Vagina (tissue), 2 donors: ENCODE measurements around the gene RALGAPA2.

Experiments
- CTCF ChIP-seq, 3 experiments: fragments of 450-650 bp in 2 of 3; fragments of 200-600 bp in 1 of 3; sonication (generic) in 1 of 3; IDR thresholded peaks; one replicate each; pipeline ENCODE4 v1.5.1; 2017 to 2019; ENCODE audit warnings: antibody characterized with exemption in 3 of 3, mild to moderate bottlenecking in 2 of 3, moderate library complexity in 2 of 3
- POLR2A ChIP-seq, 2 donors: fragments of 450-650 bp; IDR thresholded peaks; one replicate each; pipeline ENCODE4 v1.6.1; 2017; ENCODE audit warnings: antibody characterized with exemption in 2 of 2, mild to moderate bottlenecking in 2 of 2, moderate library complexity in 2 of 2
- POLR2AphosphoS5 ChIP-seq, 2 donors: sonication (generic); formaldehyde crosslinking; IDR thresholded peaks; one replicate each; pipeline ENCODE4 v1.9.0; 2017; ENCODE audit warnings: antibody characterized with exemption in 2 of 2, mild to moderate bottlenecking in 2 of 2, low read depth in 1 of 2; ENCODE audit not compliant: insufficient read depth in 1 of 2

- TF ChIP-seq POLR2AphosphoS5 (IDR thresholded peaks at IDR 0.05; ENCODE audit: insufficient read depth in 1 of 2, low read depth in 1 of 2) (no peak), CTCF (IDR thresholded peaks at IDR 0.05) (no peak), POLR2A (IDR thresholded peaks at IDR 0.05) (no peak)
Observed at GRCh38 chr20:20747298-20747697, 34.9 kb upstream of the RALGAPA2 start.
